ENCODE data around the gene ATXN7L2. TPM values are rescaled to one million over a fixed set of nuclear protein-coding genes. Genes with fewer than 3 reads are reported as not detected.

The ATXN7L2 gene
- total RNA-seq, 2 experiments from 2014 or later, result 12.4 to 14.0 TPM

DNA sequence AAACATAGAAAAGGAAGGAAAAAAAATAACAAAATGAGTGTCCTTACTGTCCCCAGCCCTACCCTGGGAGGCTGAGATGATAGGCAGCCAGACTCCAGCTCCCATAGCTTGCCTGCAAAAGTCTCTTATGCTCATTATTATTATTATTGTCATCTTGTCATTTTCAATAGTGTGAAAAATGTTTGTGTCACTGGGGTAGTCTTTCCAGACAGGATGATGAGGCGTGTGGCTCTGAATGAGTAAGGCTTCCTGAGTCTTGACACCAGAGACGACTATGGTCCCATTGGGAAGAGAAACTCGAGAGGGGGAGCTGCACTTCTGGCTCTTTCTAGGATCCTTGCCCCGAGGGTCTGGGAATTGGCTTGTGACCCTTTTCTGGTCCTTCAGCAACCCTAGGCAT, 9.1 kb downstream of the ATXN7L2 start:
- POLR2A ChIA-PET, result interaction anchor here (1.6 kb wide), 1 partner anchor 9 kb away, joined by 5 read pairs; the partner anchor contains the start of gene ATXN7L2
- CTCF ChIA-PET, result interaction anchor here (0.9 to 43.6 kb wide), 6 partner anchors 9 to 98 kb away, joined by 3 to 1139 read pairs (median 10); partner anchors contain the start of genes AMIGO1, ATXN7L2 and GPR61
- Mint-ChIP-seq H3K4me1 (peaks cover 46% of the 10 kb centered on the region), H3K9me3 (no peaks in the 10 kb centered on the region), H3K4me3 (peak overlapping the region; percentile 98), H3K27ac (peak overlapping the region; percentile 25), H3K27me3 (no peaks in the 10 kb centered on the region), H3K36me3 (ENCODE audit: low read depth) (peaks cover 47% of the 10 kb centered on the region)
- no peak for DNase-seq

DNA sequence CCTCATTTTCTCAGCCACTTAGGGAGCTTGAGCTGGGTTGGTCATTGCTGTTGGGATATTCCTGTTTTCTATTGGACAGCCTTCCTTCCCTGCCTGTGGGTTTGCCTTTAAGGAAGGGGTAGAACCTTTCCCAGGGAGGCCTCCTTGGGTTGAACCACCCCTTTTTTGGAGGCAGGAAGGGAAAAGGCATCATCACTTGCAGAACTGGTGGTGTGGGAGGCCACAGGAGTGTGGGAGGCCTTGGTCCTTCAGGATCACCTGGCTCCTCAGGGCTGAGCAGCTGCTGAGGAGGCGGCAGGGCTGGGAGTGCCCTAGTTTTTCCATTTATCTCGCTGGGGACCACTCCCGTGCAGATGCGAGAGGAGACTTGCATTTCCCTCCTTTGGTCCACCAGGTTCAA, 9.5 kb downstream of the ATXN7L2 start:
- no peaks in the 10 kb centered on the region for H3K27me3 Mint-ChIP-seq
- POLR2A ChIA-PET, result interaction anchor here (0.5 to 1.6 kb wide), 2 partner anchors 10 to 41 kb away, joined by 4 to 5 read pairs; partner anchors contain the start of gene ATXN7L2
- DNase-seq, result no peak
- H3K9me3 Mint-ChIP-seq, result no peaks in the 10 kb centered on the region
- peak overlapping the region; percentile 98 for H3K4me3 Mint-ChIP-seq
- CTCF ChIA-PET, result interaction anchor here (0.7 to 43.6 kb wide), 7 partner anchors 9 to 624 kb away, joined by 3 to 1139 read pairs (median 8); partner anchors contain the start of genes AMIGO1, ATXN7L2, GPR61 and STRIP1
- peaks cover 50% of the 10 kb centered on the region for H3K4me1 Mint-ChIP-seq
- H3K27ac Mint-ChIP-seq, result peak overlapping the region; percentile 9
- peaks cover 51% of the 10 kb centered on the region for H3K36me3 Mint-ChIP-seq (ENCODE audit: low read depth)

DNA sequence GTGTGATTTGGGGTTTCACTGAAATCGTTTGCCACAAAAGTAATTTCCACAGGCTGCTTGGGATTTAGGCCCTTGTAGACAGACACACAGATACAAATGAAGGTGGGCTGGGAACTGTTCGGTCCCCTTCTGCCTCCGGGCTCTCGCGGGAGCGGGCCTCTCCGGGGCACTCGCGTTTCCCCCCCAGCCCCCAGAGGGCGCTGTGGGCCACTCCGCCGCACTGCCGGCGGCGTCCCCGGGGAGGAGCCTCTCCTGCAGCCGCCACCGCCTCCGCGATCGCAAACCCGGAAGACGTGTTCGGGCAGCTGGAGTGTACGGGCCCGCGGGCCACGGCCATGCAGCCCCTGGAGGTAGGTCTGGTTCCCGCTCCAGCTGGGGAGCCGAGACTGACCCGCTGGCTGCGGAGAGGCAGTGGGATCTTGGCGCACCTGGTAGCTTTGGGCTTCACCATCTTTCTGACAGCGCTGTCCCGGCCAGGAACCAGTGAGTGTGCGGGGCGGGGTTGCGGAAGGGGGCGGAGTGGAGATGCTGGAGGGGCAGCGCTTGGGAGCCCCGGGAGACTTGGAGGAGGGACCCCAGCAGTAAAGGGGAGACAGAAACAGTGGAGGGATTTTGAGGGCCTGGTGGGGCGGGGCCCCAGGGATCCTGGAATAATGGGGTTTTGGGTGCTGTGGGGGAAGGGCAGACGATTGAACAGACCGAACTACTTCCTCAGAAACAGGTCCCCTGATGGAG, 10.3 kb downstream of the ATXN7L2 start, which contains the start of gene CYB561D1:
Gene CYB561D1 (plus strand): TSS at position 290 of the 735 bp plus-strand sequence. CDS start 46 bp downstream, at position 336.
- Mint-ChIP-seq H3K36me3 (ENCODE audit: low read depth) (peaks cover 54% of the 10 kb centered on the region), H3K27me3 (no peaks in the 10 kb centered on the region), H3K9me3 (no peaks in the 10 kb centered on the region), H3K27ac (peak within 1 kb of the TSS; percentile 89), H3K4me3 (peak within 1 kb of the TSS; percentile 98), H3K4me1 (peaks cover 56% of the 10 kb centered on the region)
- DNase-seq, result peak; percentile 91
- ChIA-PET POLR2A (interaction anchor here (0.5 kb wide), 1 partner anchor 40 kb away, joined by 4 read pairs; no protein-coding TSS in a partner anchor), CTCF (interaction anchor here (0.7 to 43.6 kb wide), 9 partner anchors 10 to 623 kb away, joined by 3 to 1139 read pairs (median 4); partner anchors contain the start of genes AHCYL1, AMIGO1, ATXN7L2 and GPR61)

DNA sequence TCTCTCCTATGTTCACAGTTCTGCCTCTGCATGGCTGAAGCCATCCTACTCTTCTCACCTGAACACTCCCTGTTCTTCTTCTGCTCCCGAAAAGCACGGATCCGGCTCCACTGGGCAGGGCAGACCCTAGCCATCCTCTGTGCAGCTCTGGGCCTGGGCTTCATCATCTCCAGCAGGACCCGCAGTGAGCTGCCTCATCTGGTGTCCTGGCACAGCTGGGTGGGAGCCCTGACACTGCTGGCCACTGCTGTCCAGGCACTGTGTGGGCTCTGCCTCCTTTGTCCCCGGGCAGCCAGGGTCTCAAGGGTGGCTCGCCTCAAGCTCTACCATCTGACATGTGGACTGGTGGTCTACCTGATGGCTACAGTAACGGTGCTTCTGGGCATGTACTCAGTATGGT, 12.0 kb downstream of the ATXN7L2 start:
- no peak for DNase-seq
- Mint-ChIP-seq H3K4me1 (peaks cover 70% of the 10 kb centered on the region), H3K27me3 (no peaks in the 10 kb centered on the region), H3K4me3 (peak overlapping the region; percentile 98), H3K36me3 (ENCODE audit: low read depth) (peaks cover 62% of the 10 kb centered on the region), H3K9me3 (no peaks in the 10 kb centered on the region), H3K27ac (no peak overlapping the region)
- CTCF ChIA-PET, result interaction anchor here (3.7 to 43.6 kb wide), 2 partner anchors 12 to 28 kb away, joined by 35 to 1139 read pairs; partner anchors contain the start of genes AMIGO1, ATXN7L2 and GPR61
- POLR2A ChIA-PET, result no interaction called here

DNA sequence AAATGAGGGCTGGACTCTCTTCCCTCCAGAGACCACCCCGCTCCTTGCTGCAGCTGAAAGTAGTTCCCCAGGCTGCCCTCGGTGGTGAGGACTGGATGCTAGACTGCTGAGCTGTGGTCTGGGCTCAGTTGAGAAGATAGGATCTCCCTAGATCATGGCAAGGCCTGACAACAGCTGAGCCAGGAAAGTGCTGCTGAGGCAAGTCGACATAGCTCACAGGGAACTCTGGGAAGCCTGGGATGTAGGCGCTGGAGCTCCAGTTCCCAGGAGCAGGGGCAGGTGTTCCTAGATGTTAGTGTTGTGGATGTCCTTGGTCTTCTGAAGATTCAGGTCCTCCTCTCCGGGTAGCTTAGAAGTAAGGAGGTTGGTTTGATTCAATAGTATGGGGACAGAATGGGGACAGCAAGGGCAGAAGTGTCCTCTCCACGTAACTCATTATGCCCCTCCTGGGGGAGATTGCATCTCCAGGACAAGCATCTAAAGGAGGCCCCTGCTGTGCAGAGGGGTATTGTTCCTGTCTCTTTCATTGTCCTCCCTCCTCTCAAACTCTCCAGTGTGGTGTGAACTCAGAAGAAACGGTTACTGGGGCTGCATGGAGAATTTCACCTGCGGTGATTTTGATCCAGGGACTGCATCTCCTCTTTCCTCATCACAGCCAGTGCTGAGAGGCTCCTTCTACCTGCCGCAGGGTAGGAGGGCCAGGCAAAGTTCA, 13.9 kb downstream of the ATXN7L2 start:
- CTCF ChIA-PET, result interaction anchor here (1.0 to 43.6 kb wide), 4 partner anchors 15 to 283 kb away, joined by 3 to 1139 read pairs (median 4); partner anchors contain the start of genes AMIGO1 and GPR61
- H3K36me3 Mint-ChIP-seq (ENCODE audit: low read depth), result peaks cover 63% of the 10 kb centered on the region
- H3K4me3 Mint-ChIP-seq, result no peak overlapping the region
- H3K9me3 Mint-ChIP-seq, result no peaks in the 10 kb centered on the region
- DNase-seq, result no peak
- POLR2A ChIA-PET, result no interaction called here
- peak overlapping the region; percentile 78 for H3K27ac Mint-ChIP-seq
- H3K4me1 Mint-ChIP-seq, result peaks cover 85% of the 10 kb centered on the region
- no peaks in the 10 kb centered on the region for H3K27me3 Mint-ChIP-seq

DNA sequence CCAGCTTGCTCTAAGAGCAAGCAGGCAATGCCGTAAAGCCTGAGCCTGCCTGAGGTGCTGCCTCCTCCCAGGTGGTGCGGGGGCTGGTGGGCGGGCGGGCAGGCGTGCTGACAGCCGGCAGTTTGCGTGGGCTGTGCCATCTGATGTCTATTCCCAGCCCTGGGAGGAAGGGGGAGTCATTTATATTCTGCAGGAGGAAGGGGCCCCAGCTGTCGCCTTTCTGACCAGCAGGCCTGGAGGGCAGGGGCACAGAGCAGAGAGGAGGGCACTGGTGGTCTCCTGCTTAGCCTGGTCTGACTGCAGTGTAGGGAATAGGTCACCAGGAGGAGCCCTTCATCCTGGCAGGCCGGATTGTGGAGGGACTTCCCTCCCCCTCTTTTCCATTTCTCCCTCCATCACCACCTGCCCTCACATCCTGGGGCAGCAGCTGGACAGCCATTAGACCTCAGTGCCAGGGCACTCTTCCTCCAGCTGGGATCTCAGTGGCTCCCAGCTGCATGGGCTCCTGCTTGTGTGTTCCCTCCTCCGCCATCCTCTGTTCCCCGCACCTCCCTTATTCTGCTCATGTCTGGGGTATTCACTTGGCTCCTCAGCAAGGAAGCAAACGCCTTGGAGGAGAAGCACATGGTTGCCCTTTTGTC, 14.6 kb downstream of the ATXN7L2 start:
- H3K36me3 Mint-ChIP-seq (ENCODE audit: low read depth), result peaks cover 67% of the 10 kb centered on the region
- ChIA-PET CTCF (interaction anchor here (0.6 to 43.6 kb wide), 7 partner anchors 16 to 828 kb away, joined by 3 to 1139 read pairs (median 3); partner anchors contain the start of genes AMIGO1 and GPR61), POLR2A (no interaction called here)
- no peaks in the 10 kb centered on the region for H3K9me3 Mint-ChIP-seq
- no peak overlapping the region for H3K4me3 Mint-ChIP-seq
- H3K4me1 Mint-ChIP-seq, result peaks cover 89% of the 10 kb centered on the region
- H3K27me3 Mint-ChIP-seq, result no peaks in the 10 kb centered on the region
- H3K27ac Mint-ChIP-seq, result peak overlapping the region; percentile 78
- DNase-seq, result peak; percentile 26

DNA sequence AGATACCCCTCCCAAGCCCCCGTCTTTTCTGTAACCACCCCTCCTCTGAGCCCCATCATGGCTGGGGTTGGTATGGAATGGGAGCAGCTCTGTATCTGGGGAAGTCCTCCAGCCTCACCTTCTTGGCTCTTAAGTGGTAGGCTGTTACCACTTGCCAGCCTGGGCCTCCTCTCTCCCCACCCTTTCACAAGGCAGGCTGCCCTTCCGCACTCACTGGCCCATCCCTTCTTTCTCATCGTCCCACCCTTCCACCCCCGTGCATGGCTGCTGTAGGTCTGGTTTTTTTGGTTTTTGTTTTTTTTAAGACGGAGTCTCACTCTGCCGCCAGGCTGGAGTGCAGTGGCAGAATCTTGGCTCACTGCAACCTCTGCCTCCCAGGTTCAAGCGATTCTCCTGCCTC, 15.4 kb downstream of the ATXN7L2 start:
- Mint-ChIP-seq H3K36me3 (ENCODE audit: low read depth) (peaks cover 69% of the 10 kb centered on the region), H3K27me3 (no peaks in the 10 kb centered on the region), H3K27ac (peak overlapping the region; percentile 76), H3K4me3 (no peak overlapping the region), H3K4me1 (peaks cover 91% of the 10 kb centered on the region), H3K9me3 (no peaks in the 10 kb centered on the region)
- no peak for DNase-seq
- ChIA-PET POLR2A (no interaction called here), CTCF (interaction anchor here (0.6 to 43.6 kb wide), 9 partner anchors 15 to 829 kb away, joined by 3 to 1139 read pairs (median 3); partner anchors contain the start of genes AMIGO1, ATXN7L2 and GPR61)

- ChIA-PET CTCF (interaction anchor here (0.6 to 43.6 kb wide), 3 partner anchors 16 to 122 kb away, joined by 3 to 1139 read pairs (median 4); partner anchors contain the start of genes AMIGO1, ATXN7L2 and GPR61), POLR2A (no interaction called here)
- Mint-ChIP-seq H3K4me1 (peaks cover 92% of the 10 kb centered on the region), H3K27me3 (no peaks in the 10 kb centered on the region), H3K36me3 (ENCODE audit: low read depth) (peaks cover 67% of the 10 kb centered on the region), H3K9me3 (no peaks in the 10 kb centered on the region), H3K27ac (peak overlapping the region; percentile 97), H3K4me3 (no peak overlapping the region)
- DNase-seq, result peak; percentile 73
Observed at GRCh38 chr1:109499661-109500536, 16.2 kb downstream of the ATXN7L2 start.

- ChIA-PET POLR2A (no interaction called here), CTCF (interaction anchor here (43.6 to 46.6 kb wide), 2 partner anchors 2 to 23 kb away, joined by 1139 read pairs; partner anchors contain the start of genes AMIGO1, ATXN7L2, CYB561D1 and GPR61)
- Mint-ChIP-seq H3K27ac (peak overlapping the region; percentile 97), H3K4me1 (peaks cover 89% of the 10 kb centered on the region), H3K27me3 (no peaks in the 10 kb centered on the region), H3K4me3 (peak overlapping the region; percentile 11), H3K36me3 (ENCODE audit: low read depth) (peaks cover 67% of the 10 kb centered on the region), H3K9me3 (no peaks in the 10 kb centered on the region)
- no peak for DNase-seq
Observed at GRCh38 chr1:109500941-109501381, 17.3 kb downstream of the ATXN7L2 start.

DNA sequence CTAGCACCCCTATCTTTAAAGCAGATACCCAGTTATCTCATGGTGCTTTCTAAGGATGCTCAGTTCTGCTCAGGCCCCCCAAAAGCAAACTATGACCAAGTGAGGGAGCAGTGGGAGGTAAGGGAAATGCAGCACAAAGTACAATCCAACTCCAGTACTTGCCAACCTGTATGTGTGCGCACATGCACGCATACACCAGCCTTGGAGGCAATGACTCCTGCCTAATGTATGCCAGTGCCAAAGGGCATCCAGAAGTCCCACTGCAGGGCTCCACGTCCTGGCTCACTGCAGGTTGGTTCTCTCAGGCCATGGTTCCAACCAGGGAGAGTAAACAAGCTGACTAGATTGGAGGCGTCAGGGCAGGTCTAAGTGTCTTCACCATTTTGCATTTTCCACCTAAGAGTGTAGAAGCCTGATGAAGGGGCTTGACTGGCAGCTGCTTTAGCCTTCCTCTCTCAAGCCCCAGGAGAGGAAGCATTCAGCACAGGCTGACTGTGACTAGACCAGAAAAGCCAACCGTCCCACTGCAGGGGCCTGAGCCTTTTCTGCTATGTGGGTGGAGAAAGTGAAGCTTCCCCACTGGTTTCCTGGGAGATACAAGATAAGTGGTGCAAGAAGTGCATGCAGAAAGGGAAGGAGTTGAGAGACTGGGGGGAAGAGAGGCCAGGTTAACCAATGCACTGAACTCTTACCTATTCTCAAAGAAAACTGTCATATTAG, 18.1 kb downstream of the ATXN7L2 start:
- DNase-seq, result peak; percentile 33
- peaks cover 67% of the 10 kb centered on the region for H3K36me3 Mint-ChIP-seq (ENCODE audit: low read depth)
- ChIA-PET POLR2A (interaction anchor here (1.3 kb wide), 1 partner anchor 30 kb away, joined by 4 read pairs; no protein-coding TSS in a partner anchor), CTCF (interaction anchor here (0.6 to 46.6 kb wide), 3 partner anchors 3 to 123 kb away, joined by 3 to 1139 read pairs (median 1139); partner anchors contain the start of genes AMIGO1, ATXN7L2, CYB561D1 and GPR61)
- peaks cover 89% of the 10 kb centered on the region for H3K4me1 Mint-ChIP-seq
- no peaks in the 10 kb centered on the region for H3K9me3 Mint-ChIP-seq
- H3K4me3 Mint-ChIP-seq, result peak overlapping the region; percentile 76
- no peaks in the 10 kb centered on the region for H3K27me3 Mint-ChIP-seq
- peak overlapping the region; percentile 97 for H3K27ac Mint-ChIP-seq

Measured in activated CD4-positive, alpha-beta T cell treated with anti-CD3 and anti-CD28 coated beads, Interleukin-2, amount 10 ng/mL, durations not matched to agents 7 days and 5 days (primary cell).